ENCODE results near the gene FARP2. TPM values are rescaled to one million over a fixed set of nuclear protein-coding genes. Genes with fewer than 3 reads are reported as not detected.

Gene FARP2
- total RNA-seq, 6 experiments from 2014 or later = 38.3 to 46.4 (median 41.9) TPM

GRCh38 chr2:241506793-241507429 is 150.8 kb downstream of the FARP2 start:
- no peak for DNase-seq
- Mint-ChIP-seq H3K36me3 (ENCODE audit: low read depth) (peaks cover 15% of the 10 kb centered on the region; the same call in 1 of the 2 replicates), H3K4me1 (ENCODE audit: low read depth) (peaks cover 27% of the 10 kb centered on the region), H3K9me3 (no peaks in the 10 kb centered on the region), H3K27me3 (ENCODE audit: insufficient read depth) (peaks cover 4% of the 10 kb centered on the region; the same call in 1 of the 2 replicates), H3K4me3 (peak overlapping the region; percentile 93), H3K27ac (peak overlapping the region; percentile 72)
- no peak for TF ChIP-seq CTCF (IDR thresholded peaks at IDR 0.05)

GRCh38 chr2:241507430-241508239 is 151.6 kb downstream of the FARP2 start:
- peak overlapping the region; percentile 72 for H3K27ac Mint-ChIP-seq
- H3K9me3 Mint-ChIP-seq = no peaks in the 10 kb centered on the region
- peaks cover 27% of the 10 kb centered on the region for H3K4me1 Mint-ChIP-seq (ENCODE audit: low read depth)
- peak overlapping the region; percentile 93 for H3K4me3 Mint-ChIP-seq
- peak; percentile 54 for TF ChIP-seq CTCF (IDR thresholded peaks at IDR 0.05)
- peaks cover 4% of the 10 kb centered on the region; the same call in 1 of the 2 replicates for H3K27me3 Mint-ChIP-seq (ENCODE audit: insufficient read depth)
- peak; percentile 28 for DNase-seq
- peaks cover 11% of the 10 kb centered on the region; the same call in 1 of the 2 replicates for H3K36me3 Mint-ChIP-seq (ENCODE audit: low read depth)

- Mint-ChIP-seq H3K9me3 (no peaks in the 10 kb centered on the region), H3K27me3 (ENCODE audit: insufficient read depth) (peaks cover 4% of the 10 kb centered on the region; the same call in 1 of the 2 replicates), H3K4me3 (peak within 1 kb of the TSS; percentile 93), H3K4me1 (ENCODE audit: low read depth) (peaks cover 27% of the 10 kb centered on the region), H3K36me3 (ENCODE audit: low read depth) (peaks cover 11% of the 10 kb centered on the region; the same call in 1 of the 2 replicates), H3K27ac (peak within 1 kb of the TSS; percentile 72; the same call in 1 of the 2 replicates)
- 0 out of 2 replicates have a peak, but pooled peaks have one; percentile 18 for TF ChIP-seq CTCF (IDR thresholded peaks at IDR 0.05)
- peak; percentile 97 for DNase-seq
Measured at GRCh38 chr2:241508240-241509154, 152.4 kb downstream of the FARP2 start, which contains the start of gene STK25. STK25 (minus strand) TSS chr2:241508584; CDS start chr2:241508035, 549 bp downstream.

GRCh38 chr2:241509155-241509784 is 153.2 kb downstream of the FARP2 start:
- Mint-ChIP-seq H3K27me3 (ENCODE audit: insufficient read depth) (peaks cover 4% of the 10 kb centered on the region; the same call in 1 of the 2 replicates), H3K27ac (peak overlapping the region; percentile 37), H3K36me3 (ENCODE audit: low read depth) (peaks cover 11% of the 10 kb centered on the region; the same call in 1 of the 2 replicates), H3K9me3 (no peaks in the 10 kb centered on the region), H3K4me1 (ENCODE audit: low read depth) (peaks cover 27% of the 10 kb centered on the region), H3K4me3 (peak overlapping the region; percentile 80)
- DNase-seq = no peak
- no peak for TF ChIP-seq CTCF (IDR thresholded peaks at IDR 0.05)

Data from HFFc6 (cell line).